Dedifferentiated amniotic fluid mesenchymal stem cell (primary cell): ENCODE measurements around the gene NCAPH2.

Experiments used
- DNase-seq: peaks from one replicate; pipeline ENCODE4 v3.0.0-alpha.2; 2016; ENCODE audit errors: extremely low spot score

Gene NCAPH2

GRCh38 chr22:50571264-50572175, 63.5 kb downstream of the NCAPH2 start:
- DNase-seq: no peak

GRCh38 chr22:50572965-50573364, 64.9 kb downstream of the NCAPH2 start:
- DNase-seq: no peak

GRCh38 chr22:50573491-50574382, 65.7 kb downstream of the NCAPH2 start:
- no peak for DNase-seq

- DNase-seq: no peak
These were observed 66.3 kb downstream of the NCAPH2 start for GRCh38 chr22:50574383-50574755.
